K562 (cell line): Measurements from ENCODE around the gene HLA-DQB1. TPM values are rescaled to one million over a fixed set of nuclear protein-coding genes. Genes with fewer than 3 reads are reported as not detected.

ENCODE experiments used
- ATAC-seq: fragments of 200-7000 bp; cut with Tn5 transposase; 3 replicates; pipeline ENCODE4 v1.9.1; 2020; ENCODE audit warnings: moderate library complexity
- BruUV-seq: library from RNA; stranded (reverse); fragments of 400-500 nt; replicated peaks from 2 replicates; lab custom pipeline; 2021; lab: Mats Ljungman, UMichigan
- CTCF ChIA-PET: fragments of 300-600 bp; formaldehyde crosslinking; extraction: SDS; loops from one replicate; lab custom pipeline; 2021; ENCODE audit warnings: low intra/inter-chr PET ratio; lab: Yijun Ruan, JAX
- POLR2A ChIA-PET: fragments of 300-600, 350-650 bp; sonication (Branson Sonifier 250); formaldehyde crosslinking; extraction: SDS; loops from one replicate; lab custom pipeline; 2021; ENCODE audit warnings: antibody characterized with exemption, inconsistent platforms; lab: Yijun Ruan, JAX
- DNase-seq, 4 experiments: peaks; one replicate each; pipeline versions ENCODE4 v3.0.0 to v3.0.0-alpha.2; 2011 to 2018; ENCODE audit warnings: low spot score in 3 of 4, mixed read lengths in 3 of 4; ENCODE audit errors: extremely low read depth in 1 of 4
- FAIRE-seq: peaks from 2 replicates; lab custom pipeline; 2011; peaks lifted over from hg19 to GRCh38; lab: Jason Lieb, UNC
- H2AFZ ChIP-seq: 2 replicates; pipeline ENCODE4 v1.6.0; 2011; ENCODE audit warnings: low read depth, low read length, control low read depth, inconsistent platforms
- H3K27ac ChIP-seq: fragments of 200-600 bp; 3 replicates; pipeline ENCODE4 v1.8.0; 2011; ENCODE audit warnings: low read depth, mild to moderate bottlenecking, control low read depth, inconsistent platforms, low read length, moderate library complexity, mixed read lengths; ENCODE audit errors: extremely low read depth
- H3K27me3 ChIP-seq, 2 experiments: fragments of 300-600 bp in 1 of 2; 2 replicates in 1 of 2; 3 replicates in 1 of 2; pipeline versions ENCODE4 v1.6.0 to v1.8.0; 2011; ENCODE audit warnings: inconsistent platforms in 2 of 2, low read length in 2 of 2, mild to moderate bottlenecking in 1 of 2, mixed read lengths in 1 of 2, moderate library complexity in 1 of 2; ENCODE audit not compliant: control insufficient read depth in 2 of 2, insufficient read depth in 2 of 2
- H3K36me3 ChIP-seq: fragments of 300-600 bp; 3 replicates; pipeline ENCODE4 v1.8.0; 2011; ENCODE audit warnings: mild to moderate bottlenecking, low read length, inconsistent platforms; ENCODE audit not compliant: control insufficient read depth, insufficient read depth
- H3K4me1 ChIP-seq, 2 experiments: fragments of 200-600 bp in 1 of 2; replicated peaks in 1 of 2; 2 replicates in 1 of 2; 3 replicates in 1 of 2; pipeline versions ENCODE4 v1.5.1 to v1.8.0; 2011; ENCODE audit warnings: inconsistent platforms in 2 of 2, low read length in 2 of 2, mild to moderate bottlenecking in 1 of 2, mixed read lengths in 1 of 2, moderate library complexity in 1 of 2; ENCODE audit not compliant: control insufficient read depth in 2 of 2, insufficient read depth in 2 of 2
- H3K4me2 ChIP-seq: 2 replicates; pipeline ENCODE4 v1.6.1; 2011; ENCODE audit warnings: low read length, control low read depth, inconsistent platforms, mixed read lengths; ENCODE audit not compliant: insufficient read depth
- H3K4me3 ChIP-seq: fragments of 200-600 bp; sonication (generic), shearing (Covaris generic); 2 replicates; pipeline ENCODE4 v1.5.1; 2016; ENCODE audit warnings: control low read depth, inconsistent platforms
- H3K79me2 ChIP-seq: fragments of 200-600 bp; 3 replicates; pipeline ENCODE4 v1.8.0; 2011; ENCODE audit warnings: low read length, inconsistent platforms; ENCODE audit not compliant: control insufficient read depth, insufficient read depth
- H3K9ac ChIP-seq, 2 experiments: 2 replicates each; pipeline versions ENCODE4 v1.6.0 to v1.6.1; 2011; ENCODE audit warnings: low read depth in 2 of 2, low read length in 2 of 2, control low read depth in 1 of 2, inconsistent platforms in 1 of 2, mild to moderate bottlenecking in 1 of 2, mixed read lengths in 1 of 2; ENCODE audit not compliant: insufficient read depth in 1 of 2
- H3K9me1 ChIP-seq: one replicate; pipeline ENCODE4 v1.6.0; 2011; ENCODE audit warnings: inconsistent platforms, mild to moderate bottlenecking, low read length, moderate library complexity; ENCODE audit not compliant: control insufficient read depth, insufficient read depth
- H3K9me3 ChIP-seq: replicated peaks from 2 replicates; pipeline ENCODE4 v1.5.1; 2011; ENCODE audit warnings: low read depth, low read length, inconsistent platforms; ENCODE audit not compliant: control insufficient read depth, insufficient read depth
- H4K20me1 ChIP-seq: replicated peaks from 2 replicates; pipeline ENCODE4 v1.6.1; 2011; ENCODE audit warnings: low read length, inconsistent platforms, mixed read lengths; ENCODE audit not compliant: control insufficient read depth, insufficient read depth
- DPF2 ChIP-seq: fragments of 450-650 bp; IDR thresholded peaks from 2 replicates; pipeline ENCODE4 v1.6.1; 2016
- NCOA2 ChIP-seq, 2 experiments: fragments of 450-650 bp; IDR thresholded peaks; 2 replicates each; pipeline ENCODE4 v1.6.1; 2018; ENCODE audit warnings: mild to moderate bottlenecking in 2 of 2, moderate library complexity in 1 of 2; ENCODE audit not compliant: partially characterized antibody in 2 of 2
- SMARCE1 ChIP-seq: fragments of 450-650 bp; IDR thresholded peaks from 2 replicates; pipeline ENCODE4 v1.7.1; 2016; ENCODE audit warnings: mild to moderate bottlenecking
- ZNF57 ChIP-seq: fragments of 450-650 bp; formaldehyde crosslinking; IDR thresholded peaks from 2 replicates; pipeline ENCODE4 v1.4.0; 2020; ENCODE audit warnings: mild to moderate bottlenecking, moderate library complexity
- in situ Hi-C: fragments of 300-500 bp; cut with MboI; formaldehyde crosslinking; loops from 4 replicates; pipeline ENCODE4 v1.15.0; 2018; ENCODE audit warnings: inconsistent platforms, mixed read lengths
- intact Hi-C: fragments of 100-400 bp; cut with micrococcal nuclease; formaldehyde crosslinking; loops from 2 replicates; pipeline ENCODE4 v1.14.2; 2022
- polyA plus RNA-seq, 8 experiments: library from polyadenylated mRNA; depleted of rRNA in 4 of 8; stranded (reverse) in 5 of 8; unstranded in 3 of 8; fragments of >200 nt; fragmentation: Nextera tagmentation in 2 of 8; fragmentation: Illumina TruSeq in 1 of 8; extraction: Ambion mirVana in 2 of 8; extraction: Trizol in 1 of 8; gene quantifications; 2 replicates each; pipeline versions ENCODE4 v1.2.1 to v1.2.3, GENCODE V29; 2011 to 2014; ENCODE audit warnings: inconsistent platforms in 1 of 8, missing spikeins in 1 of 8
- total RNA-seq, 7 experiments: library from RNA; depleted of rRNA in 6 of 7; stranded (reverse); fragments of >200 nt in 6 of 7; fragmentation: Illumina TruSeq in 2 of 7; extraction: Trizol in 2 of 7; gene quantifications; 2 replicates each; pipeline versions ENCODE4 v1.2.1 to v1.2.3, GENCODE V29; 2011 to 2021; ENCODE audit warnings: low replicate concordance in 1 of 7
- TF ChIP-seq, protein P1 (sequence below): IDR thresholded peaks from 2 replicates; pipeline ENCODE4 v1.6.1; 2016; ENCODE audit warnings: missing genetic modification characterization, missing compliant biosample characterization

HLA-DQB1 gene
- total and polyA plus RNA-seq, 9 of the 15 experiments (the other 6 are each of a cell fraction or from before 2014, with no cell fraction given), result 0.29 TPM; not detected in 8

GRCh38 chr6:32713241-32713640, 46.8 kb upstream of the HLA-DQB1 start:
- Histone ChIP-seq H3K4me3 (no peak overlapping the region), H3K27me3 (peaks cover 4 to 7% of the 10 kb centered on the region in 2 experiments; a peak in 3 of 5 replicates), H3K79me2 (no peaks in the 10 kb centered on the region), H3K9ac (no peak overlapping the region), H2AFZ (no peak overlapping the region), H3K36me3 (no peaks in the 10 kb centered on the region), H3K9me1 (peaks cover 3% of the 10 kb centered on the region), H3K9me3 (no peaks in the 10 kb centered on the region), H3K4me1 (no peaks in the 10 kb centered on the region), H3K27ac (no peak overlapping the region), H4K20me1 (no peaks in the 10 kb centered on the region), H3K4me2 (no peak overlapping the region)
- BruUV-seq, result no TSS peak
- DNase-seq, result no peak
- no peak for TF ChIP-seq SMARCE1
- TF ChIP-seq ZNF57, result no peak
- TF ChIP-seq DPF2, result no peak
- no peak for ATAC-seq
- ChIA-PET CTCF (no interaction called here), POLR2A (interaction anchor here (2.7 kb wide), 1 partner anchor 10 kb away, joined by 9 read pairs; no protein-coding TSS in a partner anchor)
- no peak for FAIRE-seq
- in situ Hi-C loops, result no loop called here
- intact Hi-C loops, result no loop called here

DNA sequence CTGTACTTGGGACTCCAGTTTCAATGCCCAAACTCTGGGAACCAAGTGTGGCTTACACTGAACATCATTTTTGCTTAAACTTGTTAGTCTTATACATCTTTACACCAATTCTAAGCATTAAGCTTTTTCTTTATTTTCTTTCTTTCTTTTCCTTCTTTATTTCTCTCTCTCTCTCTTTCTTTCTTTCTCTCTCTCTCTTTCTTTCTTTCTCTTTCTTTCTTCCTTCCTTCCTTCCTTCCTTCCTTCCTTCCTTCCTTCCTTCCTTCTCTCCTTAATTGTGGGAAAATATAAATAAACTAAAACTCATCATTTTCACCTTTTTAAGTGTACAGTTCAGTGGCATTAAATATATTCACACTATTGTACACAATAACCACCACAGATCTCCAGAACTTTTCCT, 43.2 kb upstream of the HLA-DQB1 start:
- Histone ChIP-seq H3K9ac (no peak overlapping the region), H3K9me3 (no peaks in the 10 kb centered on the region), H3K27me3 (peaks cover 0 to under 1% of the 10 kb centered on the region in 2 experiments; a peak in 1 of 5 replicates), H3K4me1 (no peaks in the 10 kb centered on the region), H3K27ac (no peak overlapping the region), H3K4me3 (no peak overlapping the region), H3K4me2 (no peak overlapping the region), H3K9me1 (no peaks in the 10 kb centered on the region)
- FAIRE-seq (no peak), DNase-seq (no peak)
- intact Hi-C loops, result no loop called here
- in situ Hi-C loops, result no loop called here
- BruUV-seq, result no TSS peak
- TF ChIP-seq NCOA2 (IDR thresholded peaks at IDR 0.05; ENCODE audit: partially characterized antibody in 2 of 2), result no peak
- TF ChIP-seq, protein P1, sequence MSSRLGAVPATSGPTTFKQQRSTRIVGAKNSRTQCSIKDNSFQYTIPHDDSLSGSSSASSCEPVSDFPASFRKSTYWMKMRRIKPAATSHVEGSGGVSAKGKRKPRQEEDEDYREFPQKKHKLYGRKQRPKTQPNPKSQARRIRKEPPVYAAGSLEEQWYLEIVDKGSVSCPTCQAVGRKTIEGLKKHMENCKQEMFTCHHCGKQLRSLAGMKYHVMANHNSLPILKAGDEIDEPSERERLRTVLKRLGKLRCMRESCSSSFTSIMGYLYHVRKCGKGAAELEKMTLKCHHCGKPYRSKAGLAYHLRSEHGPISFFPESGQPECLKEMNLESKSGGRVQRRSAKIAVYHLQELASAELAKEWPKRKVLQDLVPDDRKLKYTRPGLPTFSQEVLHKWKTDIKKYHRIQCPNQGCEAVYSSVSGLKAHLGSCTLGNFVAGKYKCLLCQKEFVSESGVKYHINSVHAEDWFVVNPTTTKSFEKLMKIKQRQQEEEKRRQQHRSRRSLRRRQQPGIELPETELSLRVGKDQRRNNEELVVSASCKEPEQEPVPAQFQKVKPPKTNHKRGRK (tag), result peak; percentile 55
- TF ChIP-seq, all 486 proteins: peak for 1
- Histone ChIP-seq H4K20me1 (no peaks in the 10 kb centered on the region), H3K36me3 (no peaks in the 10 kb centered on the region), H2AFZ (no peak overlapping the region), H3K79me2 (no peaks in the 10 kb centered on the region)
- ChIA-PET CTCF (no interaction called here), POLR2A (no interaction called here)
- ATAC-seq, result no peak
